Trophoblast cell (in vitro differentiated cells and primary cell): Measurements from ENCODE around the gene NABP1.

Source experiments
- DNase-seq, 2 donors: peaks; one replicate each; pipeline ENCODE4 v3.0.0-alpha.2; 2016
- H2AFZ ChIP-seq: 2 replicates; pipeline ENCODE4 v1.6.1; 2013; ENCODE audit warnings: low read length, moderate library complexity, mild to moderate bottlenecking; ENCODE audit not compliant: insufficient read depth, poor library complexity
- H2AK5ac ChIP-seq: 2 replicates; pipeline ENCODE4 v1.6.1; 2013; ENCODE audit warnings: mild to moderate bottlenecking, low read length
- H2BK120ac ChIP-seq: 2 replicates; pipeline ENCODE4 v1.6.1; 2013; ENCODE audit warnings: low read length, mild to moderate bottlenecking, moderate library complexity; ENCODE audit not compliant: insufficient read depth, poor library complexity
- H2BK12ac ChIP-seq: 2 replicates; pipeline ENCODE4 v1.6.1; 2013; ENCODE audit warnings: mild to moderate bottlenecking, low read length, moderate library complexity
- H2BK5ac ChIP-seq: 2 replicates; pipeline ENCODE4 v1.6.1; 2013; ENCODE audit warnings: low read length, low read depth, moderate library complexity, mild to moderate bottlenecking; ENCODE audit not compliant: poor library complexity
- H3K14ac ChIP-seq: 2 replicates; pipeline ENCODE4 v1.6.1; 2013; ENCODE audit warnings: mild to moderate bottlenecking, low read length
- H3K18ac ChIP-seq: 2 replicates; pipeline ENCODE4 v1.6.1; 2013; ENCODE audit warnings: mild to moderate bottlenecking, low read length
- H3K23ac ChIP-seq: 2 replicates; pipeline ENCODE4 v1.6.1; 2013; ENCODE audit warnings: low read length
- H3K27ac ChIP-seq: 2 replicates; pipeline ENCODE4 v1.5.1; 2013; ENCODE audit warnings: low read depth, mild to moderate bottlenecking, inconsistent platforms, low read length, moderate library complexity
- H3K27me3 ChIP-seq: 2 replicates; pipeline ENCODE4 v1.6.1; 2013; ENCODE audit warnings: inconsistent platforms, mild to moderate bottlenecking, low read length, moderate library complexity; ENCODE audit not compliant: insufficient read depth
- H3K36me3 ChIP-seq, 2 experiments: 1 replicate in 1 of 2; 2 replicates in 1 of 2; pipeline ENCODE4 v1.6.1; 2013; ENCODE audit warnings: low read length in 2 of 2, mild to moderate bottlenecking in 2 of 2, moderate library complexity in 1 of 2; ENCODE audit not compliant: insufficient read depth in 2 of 2, control insufficient read depth in 1 of 2
- H3K4ac ChIP-seq: 2 replicates; pipeline ENCODE4 v1.6.1; 2013; ENCODE audit warnings: low read depth, mild to moderate bottlenecking, low read length, moderate library complexity
- H3K4me1 ChIP-seq, 2 experiments: 1 replicate in 1 of 2; 2 replicates in 1 of 2; pipeline ENCODE4 v1.6.1; 2013; ENCODE audit warnings: low read length in 2 of 2, mild to moderate bottlenecking in 2 of 2, moderate library complexity in 1 of 2; ENCODE audit not compliant: insufficient read depth in 2 of 2, control insufficient read depth in 1 of 2
- H3K4me2 ChIP-seq: 2 replicates; pipeline ENCODE4 v1.6.1; 2013; ENCODE audit warnings: inconsistent platforms, mild to moderate bottlenecking, low read length, moderate library complexity
- H3K4me3 ChIP-seq: 2 replicates; pipeline ENCODE4 v1.5.1; 2013; ENCODE audit warnings: mild to moderate bottlenecking, low read depth, low read length, inconsistent platforms
- H3K79me1 ChIP-seq: one replicate; pipeline ENCODE4 v1.6.1; 2013; ENCODE audit warnings: low read length
- H3K79me2 ChIP-seq: 2 replicates; pipeline ENCODE4 v1.6.1; 2013; ENCODE audit warnings: low read length, mild to moderate bottlenecking; ENCODE audit not compliant: control insufficient read depth, insufficient read depth, poor library complexity
- H3K9ac ChIP-seq: 2 replicates; pipeline ENCODE4 v1.6.1; 2013; ENCODE audit warnings: mild to moderate bottlenecking, low read length
- H3K9me3 ChIP-seq: 2 replicates; pipeline ENCODE4 v1.6.1; 2013; ENCODE audit warnings: low read depth, mild to moderate bottlenecking, control low read depth, inconsistent platforms, low read length; ENCODE audit not compliant: insufficient read depth
- H4K12ac ChIP-seq: 2 replicates; pipeline ENCODE4 v1.6.1; 2013; ENCODE audit warnings: low read depth, mild to moderate bottlenecking, low read length, moderate library complexity
- H4K8ac ChIP-seq: 2 replicates; pipeline ENCODE4 v1.6.1; 2013; ENCODE audit warnings: low read depth, mild to moderate bottlenecking, low read length, moderate library complexity
- H4K91ac ChIP-seq: one replicate; pipeline ENCODE4 v1.6.1; 2013; ENCODE audit warnings: low read depth, mild to moderate bottlenecking, low read length, moderate library complexity
- WGBS: extraction: QIAGEN DNeasy Blood & Tissue Kit; methylation state at CpG from one replicate; pipeline ENCODE4 v1.1.7; 2013; ENCODE audit warnings: missing lambda C conversion rate; ENCODE audit not compliant: insufficient read length, insufficient coverage; ENCODE audit errors: extremely low coverage; 5-methylcytosine and 5-hydroxymethylcytosine counted together

The NABP1 gene

DNA sequence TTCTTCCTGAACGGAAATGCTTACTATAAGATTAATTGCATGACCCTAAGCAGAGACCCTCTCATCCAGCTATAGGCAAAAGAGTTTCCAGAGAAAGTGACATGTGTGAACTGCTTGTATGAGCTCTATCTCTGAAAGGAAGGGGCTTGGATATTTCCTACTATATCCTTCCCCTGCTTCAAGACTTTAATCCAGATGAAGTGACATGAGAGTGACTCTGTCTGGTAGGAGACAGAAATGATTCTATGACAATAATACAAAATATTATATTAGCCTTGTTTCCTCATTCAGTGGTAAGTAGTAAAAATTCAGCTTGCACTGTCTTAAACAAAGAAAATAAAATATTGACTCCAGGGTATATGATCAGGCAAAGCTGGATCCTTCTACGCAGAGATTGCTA, 37.5 kb downstream of the NABP1 start:
- H3K4me2 ChIP-seq: no peak overlapping the region
- no peak for DNase-seq
- H3K9ac ChIP-seq: no peak overlapping the region
- no peaks in the 10 kb centered on the region for H3K9me3 ChIP-seq
- H3K27ac ChIP-seq: no peak overlapping the region
- H2AFZ ChIP-seq: no peak overlapping the region
- H3K4me1 ChIP-seq: no peaks in the 10 kb centered on the region
- H3K36me3 ChIP-seq: no peaks in the 10 kb centered on the region
- no peaks in the 10 kb centered on the region for H3K79me1 ChIP-seq
- no peak overlapping the region for H3K4ac ChIP-seq
- no peak overlapping the region for H2BK120ac ChIP-seq
- H3K4me3 ChIP-seq: no peak overlapping the region
- no peak overlapping the region for H3K23ac ChIP-seq
- H2AK5ac ChIP-seq: no peak overlapping the region
- no peak overlapping the region for H4K91ac ChIP-seq
- H4K12ac ChIP-seq: no peak overlapping the region
- H2BK5ac ChIP-seq: no peak overlapping the region
- H2BK12ac ChIP-seq: no peak overlapping the region
- H3K79me2 ChIP-seq: no peaks in the 10 kb centered on the region
- no CpG with 5 or more reads among the region's 2 CpGs for WGBS
- H3K27me3 ChIP-seq: no peaks in the 10 kb centered on the region
- H3K18ac ChIP-seq: no peak overlapping the region
- no peak overlapping the region for H3K14ac ChIP-seq
- H4K8ac ChIP-seq: no peak overlapping the region

DNA sequence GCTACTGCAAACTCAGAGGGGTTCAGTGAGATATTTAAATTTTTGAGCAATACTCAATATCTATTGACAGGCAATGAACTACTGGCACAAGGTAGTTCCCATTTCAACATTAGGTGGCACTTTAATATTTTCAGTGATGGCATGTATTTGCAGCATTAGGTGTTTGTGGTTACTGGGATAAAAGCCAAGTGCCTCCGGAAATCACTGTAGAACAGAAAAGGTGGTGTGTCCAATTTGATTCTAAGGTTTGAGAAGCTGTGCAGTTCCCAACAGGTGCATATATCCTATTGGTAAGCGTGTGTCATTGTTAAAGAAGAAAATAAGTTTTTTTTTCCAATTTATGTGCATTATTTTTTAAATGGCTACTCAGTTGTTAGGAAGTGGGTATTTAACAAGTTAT, 41.3 kb downstream of the NABP1 start:
- Histone ChIP-seq H4K8ac (no peak overlapping the region), H3K79me1 (no peaks in the 10 kb centered on the region), H3K18ac (no peak overlapping the region), H3K4me2 (no peak overlapping the region), H3K27ac (no peak overlapping the region), H3K9ac (no peak overlapping the region), H3K4me1 (peaks cover 0 to 2% of the 10 kb centered on the region in 2 experiments), H2AK5ac (no peak overlapping the region), H4K91ac (no peak overlapping the region), H3K23ac (no peak overlapping the region), H2AFZ (no peak overlapping the region), H3K4ac (no peak overlapping the region), H3K9me3 (no peaks in the 10 kb centered on the region), H3K4me3 (no peak overlapping the region), H2BK5ac (no peak overlapping the region), H4K12ac (no peak overlapping the region), H3K36me3 (no peaks in the 10 kb centered on the region), H3K79me2 (no peaks in the 10 kb centered on the region), H3K14ac (no peak overlapping the region), H2BK120ac (no peak overlapping the region), H2BK12ac (no peak overlapping the region), H3K27me3 (no peaks in the 10 kb centered on the region)
- no peak for DNase-seq
- WGBS: no CpG with 5 or more reads among the region's 2 CpGs

DNA sequence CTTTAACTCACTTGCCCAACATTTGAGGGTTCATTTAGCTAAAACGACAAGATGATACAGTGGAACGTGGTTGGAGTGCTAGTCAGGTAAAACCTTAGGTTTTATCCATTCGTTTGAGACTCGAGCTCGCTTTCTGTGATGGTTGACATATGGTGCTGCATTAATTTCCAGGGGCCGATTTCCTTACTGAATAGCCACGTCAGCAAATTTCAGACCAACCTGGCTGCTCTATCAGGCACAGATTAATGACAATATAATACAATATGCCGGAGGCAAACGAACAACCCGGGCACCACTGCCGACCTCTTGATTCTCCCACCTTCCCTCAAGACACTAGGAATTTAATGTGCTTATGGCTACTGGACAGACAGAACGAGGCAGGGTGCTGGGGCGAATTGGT, 42.0 kb downstream of the NABP1 start:
- no peak overlapping the region for H2BK12ac ChIP-seq
- H3K18ac ChIP-seq: no peak overlapping the region
- no peak overlapping the region for H2AK5ac ChIP-seq
- H2BK120ac ChIP-seq: no peak overlapping the region
- H4K12ac ChIP-seq: no peak overlapping the region
- H3K36me3 ChIP-seq: no peaks in the 10 kb centered on the region
- no peak for DNase-seq
- no peak overlapping the region for H3K14ac ChIP-seq
- H3K27ac ChIP-seq: no peak overlapping the region
- no peaks in the 10 kb centered on the region for H3K27me3 ChIP-seq
- no peak overlapping the region for H3K4ac ChIP-seq
- peaks cover 0 to 2% of the 10 kb centered on the region in 2 experiments for H3K4me1 ChIP-seq
- H3K79me1 ChIP-seq: no peaks in the 10 kb centered on the region
- H2AFZ ChIP-seq: no peak overlapping the region
- H3K4me3 ChIP-seq: no peak overlapping the region
- H3K9me3 ChIP-seq: no peaks in the 10 kb centered on the region
- H4K91ac ChIP-seq: no peak overlapping the region
- no peak overlapping the region for H3K9ac ChIP-seq
- no peak overlapping the region for H3K4me2 ChIP-seq
- WGBS: no CpG with 5 or more reads among the region's 13 CpGs
- H3K23ac ChIP-seq: no peak overlapping the region
- H2BK5ac ChIP-seq: no peak overlapping the region
- no peak overlapping the region for H4K8ac ChIP-seq
- H3K79me2 ChIP-seq: no peaks in the 10 kb centered on the region

DNA sequence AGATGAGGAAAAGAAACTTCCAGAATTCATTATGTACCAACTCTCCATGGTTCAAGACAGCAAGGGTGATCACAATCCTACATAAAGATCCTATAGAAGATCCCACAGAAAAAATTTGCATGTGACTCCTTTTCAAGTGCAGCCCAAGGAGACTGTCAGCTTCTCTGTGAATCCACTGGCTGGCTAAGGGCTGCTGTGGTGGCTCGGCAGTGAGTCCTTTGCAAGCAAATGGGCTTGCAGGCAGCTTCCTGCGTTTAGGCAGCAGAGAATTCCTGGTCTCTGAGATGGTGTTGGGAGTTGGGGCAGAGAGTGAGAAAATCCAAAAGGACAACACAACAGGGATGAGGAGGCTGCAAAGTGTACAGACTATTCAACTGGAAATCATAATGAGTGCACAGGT, 43.4 kb downstream of the NABP1 start:
- no peak overlapping the region for H2BK5ac ChIP-seq
- H4K8ac ChIP-seq: no peak overlapping the region
- no peak overlapping the region for H2AK5ac ChIP-seq
- H3K4me1 ChIP-seq: peaks cover 0 to 2% of the 10 kb centered on the region in 2 experiments
- no peaks in the 10 kb centered on the region for H3K79me2 ChIP-seq
- no CpG with 5 or more reads among the region's 2 CpGs for WGBS
- no peak overlapping the region for H2BK120ac ChIP-seq
- no peak for DNase-seq
- no peaks in the 10 kb centered on the region for H3K79me1 ChIP-seq
- H3K4me3 ChIP-seq: no peak overlapping the region
- H3K14ac ChIP-seq: no peak overlapping the region
- no peak overlapping the region for H3K18ac ChIP-seq
- H3K27me3 ChIP-seq: no peaks in the 10 kb centered on the region
- H3K9ac ChIP-seq: no peak overlapping the region
- H3K36me3 ChIP-seq: no peaks in the 10 kb centered on the region
- no peak overlapping the region for H3K4ac ChIP-seq
- no peaks in the 10 kb centered on the region for H3K9me3 ChIP-seq
- no peak overlapping the region for H2AFZ ChIP-seq
- H4K91ac ChIP-seq: no peak overlapping the region
- H4K12ac ChIP-seq: no peak overlapping the region
- H3K4me2 ChIP-seq: no peak overlapping the region
- H3K23ac ChIP-seq: no peak overlapping the region
- no peak overlapping the region for H3K27ac ChIP-seq
- no peak overlapping the region for H2BK12ac ChIP-seq
